KMS-11 (cell line): ENCODE measurements around the gene NECTIN1.

ENCODE experiments used
- H2AFZ ChIP-seq: fragments of 200-600 bp; sonication (generic); 2 replicates; pipeline ENCODE4 v1.6.1; 2016; ENCODE audit warnings: antibody characterized with exemption, mixed run types, low read depth
- H3K27ac ChIP-seq: fragments of 200-600 bp; sonication (generic); 2 replicates; pipeline ENCODE4 v1.6.1; 2016; ENCODE audit warnings: mild to moderate bottlenecking, mixed run types
- H3K27me3 ChIP-seq: fragments of 200-600 bp; sonication (generic); 2 replicates; pipeline ENCODE4 v1.6.1; 2017; ENCODE audit warnings: mild to moderate bottlenecking, low read depth, mixed run types, moderate library complexity; ENCODE audit not compliant: insufficient read depth
- H3K36me3 ChIP-seq: fragments of 200-600 bp; sonication (generic); 2 replicates; pipeline ENCODE4 v1.6.1; 2017; ENCODE audit warnings: mild to moderate bottlenecking, mixed run types; ENCODE audit not compliant: insufficient read depth
- H3K4me1 ChIP-seq: fragments of 200-600 bp; sonication (generic); 2 replicates; pipeline ENCODE4 v1.6.1; 2016; ENCODE audit warnings: mild to moderate bottlenecking, low read depth, mixed run types; ENCODE audit not compliant: poor library complexity, severe bottlenecking
- H3K4me2 ChIP-seq: fragments of 200-600 bp; sonication (generic); 2 replicates; pipeline ENCODE4 v1.7.0; 2016; ENCODE audit warnings: mild to moderate bottlenecking, mixed run types
- H3K4me3 ChIP-seq: fragments of 200-600 bp; sonication (generic); IDR thresholded peaks from 2 replicates; pipeline ENCODE4 v1.6.1; 2017; ENCODE audit warnings: low read depth, low read length, mixed read lengths; ENCODE audit not compliant: insufficient read depth
- H3K79me2 ChIP-seq: fragments of 200-600 bp; sonication (generic); 2 replicates; pipeline ENCODE4 v1.6.1; 2016; ENCODE audit warnings: low read depth, mixed run types; ENCODE audit not compliant: insufficient read depth
- H3K9ac ChIP-seq: fragments of 200-600 bp; sonication (generic); 2 replicates; pipeline ENCODE4 v1.6.1; 2016; ENCODE audit warnings: mild to moderate bottlenecking, mixed run types
- H4K20me1 ChIP-seq: fragments of 200-600 bp; sonication (generic); 2 replicates; pipeline ENCODE4 v1.6.1; 2016; ENCODE audit warnings: mild to moderate bottlenecking, mixed run types; ENCODE audit not compliant: insufficient read depth
- CTCF ChIP-seq: fragments of 200-600 bp; sonication (generic); conservative IDR thresholded peaks from 2 replicates; pipeline ENCODE4 v1.6.1; 2017; ENCODE audit warnings: low read depth, mild to moderate bottlenecking, antibody characterized with exemption, low read length, moderate library complexity, mixed read lengths

NECTIN1 gene

GRCh38 chr11:119699227-119699626 lies 29.8 kb downstream of the NECTIN1 start:
- Histone ChIP-seq H3K4me2 (no peak overlapping the region), H3K4me1 (peaks cover 25% of the 10 kb centered on the region)

DNA sequence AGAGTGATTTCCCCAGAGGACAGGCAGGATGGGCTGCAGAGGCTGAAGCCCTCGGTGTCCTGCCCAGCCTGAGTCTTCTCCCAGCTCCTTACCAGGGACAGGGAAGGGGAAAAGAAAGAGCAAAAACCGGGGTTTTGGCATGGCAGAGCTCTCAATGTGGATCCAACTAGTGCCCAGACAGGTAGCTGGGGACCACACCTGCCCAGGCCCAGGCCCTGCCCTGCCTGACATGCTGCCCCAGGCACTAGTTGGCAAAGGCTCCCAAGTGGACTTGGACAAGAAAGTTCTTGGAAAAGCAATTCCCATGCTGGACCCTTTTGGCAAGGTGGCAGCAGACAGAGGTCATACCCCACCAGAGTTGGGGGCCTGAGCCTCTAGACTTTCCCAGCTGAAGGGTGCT lies 31.1 kb downstream of the NECTIN1 start:
- H3K4me2 ChIP-seq = no peak overlapping the region
- no peak overlapping the region for H3K9ac ChIP-seq
- H3K4me1 ChIP-seq = peaks cover 38% of the 10 kb centered on the region
- no peak overlapping the region for H3K27ac ChIP-seq
- H3K36me3 ChIP-seq = no peaks in the 10 kb centered on the region
- TF ChIP-seq CTCF = no peak
- no peaks in the 10 kb centered on the region for H3K79me2 ChIP-seq
- no peaks in the 10 kb centered on the region for H3K27me3 ChIP-seq
- H4K20me1 ChIP-seq = no peaks in the 10 kb centered on the region
- no peak overlapping the region for H2AFZ ChIP-seq
- no peak overlapping the region for H3K4me3 ChIP-seq

More at GRCh38 chr11:119699227-119699626, 29.8 kb downstream of the NECTIN1 start:
- H3K36me3 ChIP-seq = no peaks in the 10 kb centered on the region
- no peaks in the 10 kb centered on the region for H3K79me2 ChIP-seq
- no peak for TF ChIP-seq CTCF
- no peak overlapping the region for H3K4me3 ChIP-seq
- no peak overlapping the region for H2AFZ ChIP-seq
- no peaks in the 10 kb centered on the region for H3K27me3 ChIP-seq
- H3K27ac ChIP-seq = no peak overlapping the region
- no peaks in the 10 kb centered on the region for H4K20me1 ChIP-seq
- no peak overlapping the region for H3K9ac ChIP-seq

GRCh38 chr11:119697445-119697844 lies 31.6 kb downstream of the NECTIN1 start:
- Histone ChIP-seq H3K9ac (no peak overlapping the region), H3K79me2 (no peaks in the 10 kb centered on the region), H3K36me3 (no peaks in the 10 kb centered on the region), H3K4me1 (peaks cover 42% of the 10 kb centered on the region), H4K20me1 (no peaks in the 10 kb centered on the region), H3K4me3 (no peak overlapping the region), H3K27me3 (no peaks in the 10 kb centered on the region), H3K27ac (no peak overlapping the region), H2AFZ (no peak overlapping the region), H3K4me2 (no peak overlapping the region)
- no peak for TF ChIP-seq CTCF

GRCh38 chr11:119696378-119697222 lies 32.4 kb downstream of the NECTIN1 start:
- Histone ChIP-seq H3K27me3 (no peaks in the 10 kb centered on the region), H3K36me3 (no peaks in the 10 kb centered on the region), H4K20me1 (no peaks in the 10 kb centered on the region), H3K27ac (no peak overlapping the region), H3K9ac (no peak overlapping the region), H3K4me3 (no peak overlapping the region), H2AFZ (no peak overlapping the region), H3K4me2 (no peak overlapping the region), H3K4me1 (peaks cover 48% of the 10 kb centered on the region), H3K79me2 (no peaks in the 10 kb centered on the region)
- no peak for TF ChIP-seq CTCF
